Mammary epithelial cell (primary cell): ENCODE data around the gene DIAPH2.

ENCODE experiments used
- CTCF ChIP-seq, 2 donors: IDR thresholded peaks in 1 of 2; conservative IDR thresholded peaks in 1 of 2; 2 replicates each; pipeline ENCODE4 v1.5.1; 2011 to 2012; ENCODE audit warnings: inconsistent platforms in 2 of 2, low read length in 2 of 2, mild to moderate bottlenecking in 2 of 2, control low read depth in 1 of 2, low read depth in 1 of 2; ENCODE audit not compliant: insufficient read depth in 1 of 2; ENCODE audit errors: extremely low read depth in 1 of 2
- EZH2 ChIP-seq: IDR thresholded peaks from 2 replicates; pipeline ENCODE4 v1.6.1; 2012; ENCODE audit warnings: low read length, inconsistent platforms, borderline replicate concordance

GRCh38 chrX:97159916-97160800 is 475.5 kb downstream of the DIAPH2 start:
- TF ChIP-seq CTCF (conservative IDR thresholded peaks at IDR 0.05 in 1 of 2, IDR thresholded peaks at IDR 0.05 in 1 of 2; ENCODE audit: extremely low read depth in 1 of 2, insufficient read depth in 1 of 2, low read depth in 1 of 2, low read length in 2 of 2) (no peak), EZH2 (no peak)
